COR-L47 (cell line): ENCODE results near the gene UBE2G2.

Source experiments
- DNase-seq: peaks from one replicate; lab custom pipeline; 2025; lab: John Stamatoyannopoulos, UW

The UBE2G2 gene

DNA sequence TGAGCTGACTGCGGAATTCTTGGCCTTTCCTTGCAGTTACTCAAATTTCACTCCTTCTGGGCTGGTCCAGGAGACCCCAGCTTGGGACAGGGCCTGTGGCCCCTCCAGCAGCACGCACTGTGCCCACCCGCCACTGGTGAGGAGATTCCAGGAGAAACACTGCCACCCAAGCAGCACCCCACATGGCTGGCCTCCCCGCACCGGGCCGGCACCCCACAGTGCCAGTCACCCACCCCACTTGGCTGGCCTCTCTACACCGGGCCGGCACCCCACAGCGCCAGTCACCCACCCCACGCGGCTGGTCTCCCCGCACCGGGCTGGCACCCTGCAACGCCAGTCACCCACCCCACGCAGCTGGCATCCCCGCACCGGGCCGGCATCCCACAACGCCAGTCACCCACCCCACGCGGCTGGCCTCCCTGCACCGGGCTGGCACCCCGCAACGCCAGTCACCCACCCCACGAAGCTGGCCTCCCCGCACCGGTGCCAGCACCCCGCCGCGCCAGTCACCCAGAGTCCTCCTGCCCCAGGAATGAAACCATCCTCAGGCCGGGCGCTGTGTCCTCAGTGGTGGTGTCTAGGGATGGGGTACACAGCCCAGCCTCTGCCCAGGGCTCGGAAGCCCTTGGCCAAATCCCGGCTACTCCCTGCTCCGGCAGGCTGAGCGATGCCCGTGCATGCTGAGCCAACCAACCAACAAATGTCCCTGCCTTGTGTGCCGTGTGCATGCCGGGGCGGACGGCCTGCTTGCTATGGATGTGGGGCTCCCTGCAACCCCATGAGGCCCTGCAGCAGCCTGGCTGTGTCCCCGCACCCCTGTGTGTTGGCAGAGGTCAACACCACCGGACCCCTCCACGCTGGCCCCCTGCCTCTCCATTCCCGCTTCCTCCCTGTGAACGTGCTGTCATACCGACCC is 51.6 kb downstream of the UBE2G2 start:
- DNase-seq, result no peak

DNA sequence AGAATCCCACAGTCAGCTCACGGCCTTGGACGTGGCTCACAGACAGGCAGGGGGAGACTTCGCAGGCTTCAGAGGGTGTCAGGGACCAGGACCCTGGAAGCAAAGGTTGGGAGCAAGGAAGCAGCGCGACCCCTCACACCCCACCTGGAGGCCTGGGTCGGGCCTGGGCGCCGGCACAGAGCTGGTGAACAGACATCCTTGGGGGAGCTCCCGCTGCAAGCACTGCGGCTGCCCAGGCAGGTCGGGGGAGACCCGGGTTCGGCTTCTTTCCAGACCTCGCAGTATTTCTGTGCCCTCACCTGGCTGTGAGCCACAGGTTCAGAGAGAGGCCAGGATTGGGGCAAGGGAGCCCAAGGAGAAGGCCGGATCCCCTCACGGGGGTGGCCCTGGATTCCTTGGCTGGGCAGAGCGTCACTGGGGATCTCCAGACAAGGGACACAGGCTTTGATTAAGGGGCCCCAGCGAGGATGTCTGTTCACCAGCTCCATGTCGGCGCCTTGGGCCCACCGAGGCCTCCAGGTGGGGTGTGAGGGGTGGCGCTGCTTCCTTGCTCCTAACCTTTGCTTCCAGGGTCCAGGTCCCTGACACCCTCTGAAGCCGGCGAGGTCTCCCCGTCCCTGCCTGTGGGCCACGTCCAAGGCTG is 52.4 kb downstream of the UBE2G2 start:
- DNase-seq, result no peak

DNA sequence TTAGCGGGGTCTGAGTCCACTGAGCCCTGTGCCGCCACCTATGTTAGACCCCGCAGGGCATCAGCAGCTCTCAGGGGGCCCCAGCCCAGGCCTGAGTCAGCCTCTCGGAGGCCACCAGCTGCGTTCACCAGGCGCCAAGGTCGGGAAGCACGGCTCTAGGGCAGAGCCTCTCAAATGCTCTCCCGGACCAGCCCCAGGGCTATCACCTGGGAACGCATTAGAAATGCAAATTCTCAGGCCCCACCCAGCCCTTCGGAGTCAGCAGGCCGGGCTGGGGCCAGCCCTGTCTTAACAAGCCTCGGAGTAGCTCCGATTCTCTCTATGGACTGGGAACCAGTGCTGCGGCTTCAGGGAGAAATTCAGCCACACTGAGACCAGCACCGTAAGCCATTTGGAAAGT is 53.0 kb downstream of the UBE2G2 start:
- no peak for DNase-seq

DNA sequence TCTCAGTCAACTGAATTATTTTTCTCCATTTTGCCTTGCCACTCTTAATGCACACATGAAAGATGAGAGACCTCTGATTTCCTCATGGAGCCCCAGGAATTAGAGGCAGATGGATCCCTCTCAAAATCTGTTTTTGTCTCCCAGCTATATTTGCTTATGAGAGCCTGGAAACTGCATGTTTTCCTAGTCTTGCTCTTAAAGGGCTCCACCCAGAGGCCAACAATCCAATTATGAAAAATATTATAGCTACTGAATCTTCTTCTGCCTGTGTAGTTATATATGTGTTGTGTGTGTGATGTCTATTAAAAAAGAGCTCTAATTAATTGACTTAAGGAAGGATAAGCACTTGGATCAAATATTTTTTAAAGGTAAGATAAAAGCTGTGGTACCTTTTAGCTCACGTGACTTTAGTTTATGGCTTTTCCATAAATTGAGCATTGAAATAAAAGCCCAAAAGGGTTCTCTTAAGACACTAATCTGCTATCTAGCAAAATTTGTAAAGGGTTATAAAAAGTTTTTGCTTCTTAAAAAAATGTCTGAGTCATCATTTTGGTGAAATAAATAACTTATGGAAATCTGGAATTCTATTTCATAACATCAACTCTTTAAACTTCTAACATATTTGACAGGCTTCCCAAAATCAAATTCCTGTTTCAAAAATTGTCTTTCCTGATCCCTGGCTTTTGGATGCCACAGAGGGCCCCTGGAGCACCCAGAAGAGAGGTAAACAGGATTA is 59.0 kb downstream of the UBE2G2 start:
- peak; percentile 76 for DNase-seq

DNA sequence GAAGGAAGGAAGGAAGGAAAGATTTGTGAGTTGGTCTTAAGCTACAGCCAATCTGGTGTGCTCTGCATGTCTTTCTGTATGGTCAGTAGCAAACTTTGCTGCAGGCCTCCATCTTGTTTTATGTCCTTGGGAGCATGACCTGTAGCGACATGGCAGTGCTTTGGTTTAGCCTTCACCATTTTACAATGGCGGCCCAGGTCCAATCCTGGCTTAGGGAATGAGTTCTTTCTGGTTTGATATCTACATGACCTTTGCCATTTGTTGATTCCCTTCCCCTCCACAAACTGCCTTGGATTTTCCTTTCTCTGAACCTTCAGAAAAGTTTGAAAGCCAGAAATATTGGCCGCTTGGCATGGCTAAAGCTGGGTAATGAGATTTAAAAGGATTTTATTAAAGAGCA is 59.7 kb downstream of the UBE2G2 start:
- no peak for DNase-seq

DNA sequence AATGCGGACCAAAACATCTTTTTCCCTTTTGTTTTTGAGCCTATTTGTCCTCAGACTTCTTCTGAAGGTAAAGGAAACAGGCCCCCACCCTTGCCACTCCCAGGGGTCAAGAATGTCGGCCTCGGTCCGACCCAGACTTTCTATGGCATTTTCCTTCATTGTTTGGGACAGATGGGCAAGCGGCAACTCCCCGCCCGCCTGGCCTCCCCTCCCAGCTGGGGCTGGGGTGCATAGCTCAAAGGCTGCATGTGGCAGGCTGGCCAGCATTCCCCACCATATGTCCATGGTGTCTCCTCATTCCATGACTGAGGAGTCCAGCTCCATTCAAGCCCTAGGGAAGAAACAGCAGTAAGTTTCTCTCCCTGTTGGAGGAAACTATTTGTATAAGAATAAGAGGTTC is 60.9 kb downstream of the UBE2G2 start:
- DNase-seq, result no peak

DNA sequence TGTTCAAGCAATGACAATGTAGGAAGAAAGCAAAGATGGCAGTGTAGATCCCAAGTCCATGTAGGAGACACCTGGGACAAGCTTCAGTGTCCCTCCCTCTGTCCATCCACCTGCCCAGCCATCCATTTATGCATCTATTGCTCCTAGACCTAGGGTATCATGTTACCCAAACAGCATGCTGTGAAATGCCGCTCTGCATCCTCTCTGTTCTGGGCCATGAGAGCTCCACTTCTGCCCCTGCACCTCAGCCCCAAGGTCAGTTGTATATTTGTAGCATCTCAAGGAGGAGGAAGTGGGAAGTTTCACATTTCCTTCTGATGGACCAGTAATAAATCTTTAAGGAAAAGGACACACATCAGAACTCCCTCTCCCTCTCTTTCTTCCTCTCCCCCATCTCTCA is 62.3 kb downstream of the UBE2G2 start:
- no peak for DNase-seq

DNA sequence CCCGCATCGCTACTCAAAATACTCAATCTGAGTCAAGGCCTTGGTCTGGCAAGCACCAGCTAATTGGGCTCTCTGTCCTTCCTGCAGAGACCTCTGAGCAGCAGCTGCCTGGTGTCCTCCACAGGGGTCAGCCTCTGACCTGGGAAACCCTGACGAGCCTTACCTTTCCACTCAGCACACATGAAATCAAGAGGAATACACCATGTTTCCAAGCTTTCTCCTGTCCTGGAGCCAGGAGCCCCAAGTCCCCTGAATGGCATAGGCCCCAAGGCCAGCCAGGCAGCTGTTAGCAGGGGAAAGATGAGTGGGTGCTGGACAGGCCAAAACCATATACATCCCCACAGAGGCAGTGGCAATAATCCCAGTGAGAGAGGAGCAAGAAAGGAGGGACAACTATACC is 63.0 kb downstream of the UBE2G2 start:
- no peak for DNase-seq

DNA sequence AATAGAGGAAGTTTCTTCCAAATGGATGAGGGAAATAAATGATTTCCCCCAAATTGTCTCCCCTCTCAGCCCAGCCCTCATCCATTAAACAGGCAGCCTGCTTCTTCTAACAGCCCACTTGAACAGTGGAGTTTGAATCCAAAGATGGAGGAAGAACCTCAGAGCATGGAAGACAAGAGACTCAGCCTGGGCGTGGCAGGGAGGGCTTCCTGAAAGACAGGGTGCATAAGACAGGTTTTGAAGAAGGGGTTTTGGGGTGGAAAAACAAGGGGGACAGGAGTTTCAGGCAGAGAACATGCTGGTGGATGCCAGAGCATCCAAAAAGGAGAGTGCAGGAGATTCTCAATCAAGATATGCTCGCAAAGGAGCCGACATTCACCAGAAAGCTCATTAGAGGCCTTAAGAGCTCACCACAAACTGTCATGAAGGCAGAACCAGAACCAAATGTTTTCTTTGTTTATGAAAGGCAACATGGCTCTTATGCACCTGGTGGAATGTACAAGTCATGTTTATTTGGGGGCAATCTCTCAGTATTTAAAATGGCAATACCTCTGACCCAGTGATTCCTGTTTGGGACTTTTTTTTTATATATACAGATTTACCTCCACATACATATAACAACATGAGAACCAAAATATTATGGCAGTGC is 63.8 kb downstream of the UBE2G2 start:
- DNase-seq, result no peak

DNA sequence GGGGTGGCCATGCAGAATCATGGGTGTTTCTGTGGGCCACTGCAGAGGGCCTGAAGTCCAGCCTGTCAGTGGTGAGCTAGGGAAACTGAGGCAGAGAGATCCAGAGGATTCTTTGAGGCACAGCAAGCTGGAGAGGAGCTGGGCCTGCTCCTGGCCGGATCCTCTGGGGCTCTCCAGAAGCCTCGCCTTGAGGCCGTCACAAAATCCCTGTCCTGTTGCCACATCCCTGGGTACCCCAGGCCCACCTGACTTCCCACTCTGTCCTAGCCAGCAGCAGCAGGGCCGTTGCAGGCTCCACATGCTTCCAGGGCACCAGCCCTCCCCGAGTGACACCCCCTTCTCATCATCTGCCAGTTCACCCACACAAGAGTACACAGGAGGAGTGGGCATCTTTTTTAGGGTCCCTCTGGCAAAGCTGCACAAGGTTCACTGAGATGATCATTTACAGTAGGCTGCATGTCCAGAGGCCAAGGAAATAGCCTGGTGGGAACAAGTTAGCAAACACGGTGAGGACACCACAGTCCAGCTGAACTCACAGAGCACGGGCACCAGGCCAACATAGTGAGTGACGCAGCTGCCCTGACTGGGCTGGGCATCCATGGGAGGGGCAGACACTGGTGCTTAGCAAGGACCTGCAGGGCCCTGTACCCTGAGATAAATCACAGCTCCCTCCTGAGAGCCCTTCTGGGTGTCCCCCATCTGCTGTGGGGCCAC is 65.2 kb downstream of the UBE2G2 start:
- DNase-seq, result peak; percentile 97

DNA sequence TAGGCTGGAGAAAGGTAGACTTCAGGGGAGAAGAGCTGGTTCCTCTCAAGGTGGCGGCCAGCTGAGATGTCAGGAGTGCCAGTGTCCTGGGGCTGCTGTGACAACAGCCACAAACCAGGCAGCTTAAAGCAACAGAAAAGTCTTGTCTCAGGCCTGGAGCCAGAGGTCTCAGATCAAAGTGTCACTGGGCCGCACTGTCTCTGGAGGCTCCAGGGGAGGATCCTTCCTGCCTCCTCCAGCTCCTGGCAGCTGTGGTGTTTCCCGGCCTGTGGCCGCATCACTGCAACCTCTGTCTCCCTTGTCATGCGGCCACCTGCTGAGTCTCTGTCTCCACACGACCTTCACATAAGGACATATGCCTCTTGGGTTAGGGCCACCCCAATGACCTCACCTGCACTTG is 65.8 kb downstream of the UBE2G2 start:
- DNase-seq, result no peak

DNA sequence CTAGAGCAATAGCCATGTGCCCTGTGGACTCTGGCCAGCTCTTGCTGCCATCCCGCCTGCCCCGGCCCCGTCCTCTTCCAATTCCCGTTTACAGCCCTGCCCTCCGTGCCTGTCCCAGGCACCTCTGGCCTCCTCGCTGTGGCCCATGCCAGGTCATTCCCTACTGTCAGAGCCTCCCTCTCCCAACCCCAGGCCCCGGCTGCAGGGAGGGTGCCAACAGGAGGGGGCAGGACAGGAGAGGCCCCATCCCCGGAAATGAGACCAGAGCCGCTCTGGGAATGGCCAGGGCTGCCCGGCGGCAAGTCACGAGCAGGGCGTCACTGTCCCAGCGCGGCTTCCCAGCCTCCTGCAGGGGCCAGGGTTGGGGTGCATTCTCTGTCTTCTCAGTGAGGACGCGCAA is 66.8 kb downstream of the UBE2G2 start:
- no peak for DNase-seq

DNA sequence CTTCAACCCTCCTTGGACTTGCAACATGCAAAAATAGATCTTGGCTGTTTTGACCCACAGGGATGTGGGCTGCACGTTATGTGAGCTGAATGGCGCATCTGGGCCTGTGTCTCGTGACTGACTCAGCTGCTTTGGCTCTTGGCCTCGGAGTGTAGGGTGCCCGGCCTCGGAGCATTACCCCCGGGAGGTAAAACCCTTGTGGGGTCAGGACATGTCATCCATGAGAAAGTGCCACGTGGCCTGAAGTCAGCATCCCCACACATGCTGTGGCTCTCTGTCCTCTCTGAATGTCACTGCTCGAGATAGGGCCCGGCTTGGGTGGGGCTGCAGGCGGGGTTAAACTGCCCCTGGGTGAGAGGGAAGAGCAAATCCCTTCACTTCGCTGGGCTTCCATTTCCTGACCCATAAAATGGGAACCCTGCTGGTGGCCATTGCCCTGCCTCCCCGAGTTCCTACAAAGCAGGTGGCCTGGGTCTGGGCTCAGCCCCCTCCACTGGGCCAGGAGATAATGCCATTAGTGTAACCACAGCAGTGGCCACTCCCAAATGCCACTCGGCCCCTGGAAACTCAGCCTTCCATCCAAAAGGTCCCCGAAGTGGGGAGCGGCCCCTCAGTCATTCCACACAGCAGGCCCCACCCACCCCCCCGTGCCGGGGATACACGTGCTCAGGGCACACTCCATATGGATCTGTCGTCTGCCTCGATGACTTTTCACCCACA is 67.4 kb downstream of the UBE2G2 start:
- DNase-seq, result no peak

DNA sequence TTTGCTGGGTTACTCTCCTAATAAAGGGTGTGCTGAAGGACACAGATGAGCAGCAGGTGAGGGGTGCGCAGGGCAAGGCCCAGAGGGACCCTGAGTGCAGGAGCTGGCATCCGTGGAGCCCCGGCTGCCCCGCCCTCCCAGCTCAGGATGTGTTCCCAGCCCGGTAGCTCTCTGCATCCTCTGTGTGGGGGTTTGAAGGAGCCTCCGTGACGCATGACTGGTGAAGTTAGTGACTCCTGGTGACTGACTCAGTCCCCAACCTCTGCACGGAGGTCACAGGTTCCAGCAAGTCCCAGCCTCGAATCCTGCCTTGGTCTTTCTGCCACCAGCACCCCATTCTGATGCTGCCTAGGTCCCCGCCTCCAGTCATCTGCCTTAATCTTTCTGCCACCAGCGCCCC is 68.7 kb downstream of the UBE2G2 start:
- no peak for DNase-seq

DNA sequence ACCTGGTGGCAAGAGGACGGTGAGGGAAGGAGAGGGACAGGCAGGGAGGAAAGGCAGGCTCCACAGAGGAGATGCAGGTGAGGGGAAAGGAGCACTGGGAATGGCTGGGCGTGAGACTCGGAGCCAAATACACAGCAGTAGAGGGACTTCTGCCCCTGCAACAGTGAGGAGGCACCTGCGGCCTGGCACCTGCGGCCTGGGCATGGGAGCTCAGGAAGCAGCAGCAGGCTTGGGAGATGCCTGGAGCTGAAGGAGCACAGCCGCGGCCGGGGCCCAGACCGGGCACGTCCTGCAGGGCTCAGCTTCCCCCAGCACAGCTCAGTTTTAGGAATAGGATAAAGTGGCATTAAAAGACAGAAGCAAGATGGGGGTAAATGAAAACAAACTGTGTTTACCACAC is 69.4 kb downstream of the UBE2G2 start:
- DNase-seq, result no peak

DNA sequence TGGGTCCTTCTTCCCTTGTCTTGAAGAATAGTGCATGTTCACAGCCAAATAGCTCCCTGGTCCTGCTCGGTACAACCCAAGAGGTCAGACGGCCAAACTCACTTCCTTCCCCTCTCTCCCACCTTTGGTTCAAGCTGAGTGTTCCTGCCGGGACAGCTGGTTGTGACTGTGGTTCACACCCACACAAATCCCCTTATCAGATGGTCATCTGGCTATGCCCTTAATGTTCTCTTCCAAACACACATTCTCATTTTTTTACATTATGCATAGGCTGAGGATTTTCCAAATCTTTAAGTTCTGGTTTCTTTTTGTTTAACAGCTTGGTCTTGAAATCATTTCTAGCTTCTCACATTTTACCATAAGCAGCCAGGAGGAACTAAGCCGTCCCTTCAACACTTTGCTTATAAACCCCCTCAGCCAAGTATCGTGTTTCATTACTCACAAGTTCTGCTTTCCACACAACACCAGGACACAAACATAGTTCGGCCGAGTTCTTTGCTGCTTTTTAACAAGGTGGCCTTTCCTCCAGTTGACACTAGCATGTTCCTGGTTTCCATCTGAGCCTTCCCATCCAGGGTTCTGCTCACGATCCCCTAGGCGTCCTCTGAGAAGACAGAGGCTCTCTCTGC is 70.6 kb downstream of the UBE2G2 start:
- no peak for DNase-seq

DNA sequence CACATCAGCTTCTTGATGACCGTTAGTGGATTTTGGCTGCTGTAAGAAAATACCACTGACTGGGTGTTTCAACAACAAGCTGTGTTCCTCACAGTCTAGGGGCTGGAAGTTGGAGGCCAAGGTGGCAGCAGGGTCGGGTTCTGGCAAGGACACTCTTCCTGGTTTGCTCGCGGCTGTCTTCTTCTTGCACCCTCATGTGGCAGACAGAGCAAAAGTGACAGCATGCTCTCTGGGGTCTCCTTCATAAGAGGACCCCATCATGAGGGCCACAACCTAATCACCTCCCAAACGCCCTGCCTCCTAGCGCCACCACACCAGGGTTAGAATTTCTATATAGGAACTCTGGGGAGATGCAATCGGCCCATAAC is 71.6 kb downstream of the UBE2G2 start:
- DNase-seq, result no peak

DNA sequence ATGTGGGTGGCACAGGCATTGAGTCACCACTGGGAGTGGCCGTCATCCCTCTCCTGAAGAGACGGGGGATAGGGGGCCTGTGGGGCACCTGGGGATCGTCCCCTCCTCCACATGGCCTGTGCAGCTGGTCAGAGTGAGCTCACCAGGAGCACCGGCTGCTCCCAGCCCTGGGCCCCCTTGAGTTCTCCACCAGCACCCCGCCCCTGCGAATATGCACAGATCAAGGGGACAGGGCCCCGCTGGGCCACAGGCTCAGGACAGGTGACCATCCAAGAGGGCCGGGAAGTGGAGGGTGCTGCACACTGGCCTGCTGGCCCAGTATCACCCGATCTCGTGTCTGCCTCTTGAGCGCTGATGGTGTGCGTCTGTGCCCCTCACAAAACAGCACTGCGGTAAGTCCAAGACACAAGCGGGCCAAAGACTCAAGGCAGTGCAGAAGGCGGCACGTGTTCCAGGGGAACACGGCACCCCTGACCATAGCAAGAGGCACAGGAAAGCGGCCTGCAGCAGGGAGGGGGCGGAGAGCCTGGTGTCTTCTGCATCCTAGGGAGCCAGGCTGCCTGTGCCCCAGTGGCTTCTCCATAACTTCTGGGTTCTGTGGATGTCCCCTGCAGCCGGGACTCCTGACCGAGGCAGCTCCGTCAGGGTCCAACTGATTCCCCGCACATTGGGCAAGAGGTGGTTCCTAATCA is 72.1 kb downstream of the UBE2G2 start:
- DNase-seq, result no peak

DNA sequence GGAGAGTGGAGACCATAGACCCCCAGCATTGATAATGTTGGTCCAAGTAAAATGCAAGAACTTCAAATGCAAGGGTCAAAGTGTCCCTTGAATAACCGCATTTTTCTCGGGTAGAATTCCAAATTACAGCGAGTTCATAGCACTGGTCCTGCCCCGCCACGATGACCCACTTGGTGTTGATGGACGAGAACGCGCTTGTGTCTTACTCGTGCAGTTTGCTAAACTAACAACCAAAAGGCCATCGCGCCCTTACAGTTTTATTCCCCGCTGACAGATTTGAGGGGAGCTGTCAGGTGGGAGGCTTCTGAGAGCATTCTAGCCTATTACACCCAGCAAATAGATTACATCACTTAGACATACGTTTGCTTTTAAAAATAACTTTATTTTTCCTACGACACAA is 72.9 kb downstream of the UBE2G2 start:
- DNase-seq, result no peak

DNA sequence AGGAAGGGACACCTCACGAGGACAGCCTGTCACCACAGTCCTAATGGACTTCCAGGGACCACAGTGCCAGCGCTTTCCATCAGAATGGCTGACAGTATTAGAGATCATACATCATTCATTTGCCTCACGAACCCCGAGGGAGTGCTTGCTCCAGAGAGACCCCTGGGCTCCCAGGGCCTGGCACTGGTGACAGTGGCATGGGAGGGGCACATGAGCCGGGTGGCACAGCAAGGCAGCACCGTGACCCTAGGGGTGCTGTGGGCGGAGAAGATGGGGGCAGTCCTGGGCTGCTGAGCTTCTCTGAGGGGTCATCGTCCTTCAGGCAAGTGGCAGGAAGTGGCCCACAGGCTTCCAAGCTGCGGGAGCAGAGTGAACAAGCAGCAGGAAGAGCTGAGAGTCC is 73.9 kb downstream of the UBE2G2 start:
- no peak for DNase-seq
